ENCODE results near the gene PDCD4. TPM values are rescaled to one million over a fixed set of nuclear protein-coding genes. Genes with fewer than 3 reads are reported as not detected.

Gene PDCD4
- total RNA-seq, 1 experiment from 2014 or later, result 19.4 TPM

- H3K36me3 ChIP-seq (ENCODE audit: low read depth, low read length), result no peaks in the 10 kb centered on the region
- TF ChIP-seq EZH2 (IDR thresholded peaks at IDR 0.05; ENCODE audit: low read length, unreplicated experiment) (no peak), EZH2phosphoT487 (IDR thresholded peaks at IDR 0.05; ENCODE audit: borderline replicate concordance, low read length) (no peak), CTCF (conservative IDR thresholded peaks at IDR 0.05; ENCODE audit: low read depth, low read length) (no peak)
- DNase-seq (no peak), ATAC-seq (no peak)
- no peak overlapping the region for H3K4me2 ChIP-seq (ENCODE audit: low read length)
- H2AFZ ChIP-seq (ENCODE audit: low read length), result no peak overlapping the region
- intact Hi-C loops (cut with micrococcal nuclease), result loop anchor here (5.0 kb wide), 1 partner anchor 46 kb away; no protein-coding TSS in a partner anchor
- no peak overlapping the region for H3K9ac ChIP-seq (ENCODE audit: low read length)
- CTCF ChIA-PET, result no interaction called here
- no peak overlapping the region for H3K4me3 ChIP-seq (ENCODE audit: low read length)
- POLR2A ChIA-PET (ENCODE audit: unreplicated experiment), result no interaction called here
- no peaks in the 10 kb centered on the region for H3F3A ChIP-seq (ENCODE audit: low read length, unreplicated experiment)
- peaks cover 26% of the 10 kb centered on the region for H3K4me1 ChIP-seq (ENCODE audit: insufficient read depth, low read length)
- BruUV-seq (replicated peaks), result no TSS peak
- H3K27me3 ChIP-seq (ENCODE audit: low read length), result no peaks in the 10 kb centered on the region
- H4K20me1 ChIP-seq (ENCODE audit: low read length), result no peaks in the 10 kb centered on the region
- no peak overlapping the region for H3K27ac ChIP-seq (ENCODE audit: low read length)
- peaks cover 3% of the 10 kb centered on the region for H3K79me2 ChIP-seq (ENCODE audit: low read length)
- H3K9me2 ChIP-seq (replicated peaks; ENCODE audit: low read length), result no peaks in the 10 kb centered on the region
- H3K9me3 ChIP-seq (ENCODE audit: low read length), result no peaks in the 10 kb centered on the region
These were observed 3.8 kb upstream of the PDCD4 start for GRCh38 chr10:110867807-110868465.

GRCh38 chr10:110868981-110869380 is 2.7 kb upstream of the PDCD4 start:
- no TSS peak for BruUV-seq (replicated peaks)
- Histone ChIP-seq H3K9ac (ENCODE audit: low read length) (no peak overlapping the region), H3K27ac (ENCODE audit: low read length) (no peak overlapping the region), H4K20me1 (ENCODE audit: low read length) (no peaks in the 10 kb centered on the region), H3K27me3 (ENCODE audit: low read length) (no peaks in the 10 kb centered on the region), H3K9me3 (ENCODE audit: low read length) (no peaks in the 10 kb centered on the region), H2AFZ (ENCODE audit: low read length) (no peak overlapping the region), H3K79me2 (ENCODE audit: low read length) (peaks cover 13% of the 10 kb centered on the region), H3K4me1 (ENCODE audit: insufficient read depth, low read length) (peaks cover 28% of the 10 kb centered on the region), H3K4me2 (ENCODE audit: low read length) (no peak overlapping the region), H3K9me2 (replicated peaks; ENCODE audit: low read length) (no peaks in the 10 kb centered on the region), H3F3A (ENCODE audit: low read length, unreplicated experiment) (no peaks in the 10 kb centered on the region), H3K36me3 (ENCODE audit: low read depth, low read length) (no peaks in the 10 kb centered on the region), H3K4me3 (ENCODE audit: low read length) (no peak overlapping the region)
- ChIA-PET POLR2A (ENCODE audit: unreplicated experiment) (no interaction called here), CTCF (no interaction called here)
- no peak for DNase-seq
- no peak for ATAC-seq
- intact Hi-C loops (cut with micrococcal nuclease), result loop anchor here (5.0 kb wide), 1 partner anchor 47 kb away; no protein-coding TSS in a partner anchor
- no peak for TF ChIP-seq EZH2 (IDR thresholded peaks at IDR 0.05; ENCODE audit: low read length, unreplicated experiment)
- TF ChIP-seq CTCF (conservative IDR thresholded peaks at IDR 0.05; ENCODE audit: low read depth, low read length), result no peak
- no peak for TF ChIP-seq EZH2phosphoT487 (IDR thresholded peaks at IDR 0.05; ENCODE audit: borderline replicate concordance, low read length)

GRCh38 chr10:110870823-110871297 is 868 bp upstream of the PDCD4 start:
- ChIA-PET CTCF (no interaction called here), POLR2A (ENCODE audit: unreplicated experiment) (interaction anchor here (0.9 kb wide), 1 partner anchor 47 kb away, joined by 3 read pairs; no protein-coding TSS in a partner anchor)
- Histone ChIP-seq H3K9ac (ENCODE audit: low read length) (peak overlapping the region; percentile 80), H3F3A (ENCODE audit: low read length, unreplicated experiment) (no peaks in the 10 kb centered on the region), H2AFZ (ENCODE audit: low read length) (peak overlapping the region; percentile 82), H3K4me3 (ENCODE audit: low read length) (peak overlapping the region; percentile 86; the same call in 1 of the 2 replicates), H3K9me3 (ENCODE audit: low read length) (no peaks in the 10 kb centered on the region), H3K79me2 (ENCODE audit: low read length) (peaks cover 24% of the 10 kb centered on the region), H4K20me1 (ENCODE audit: low read length) (no peaks in the 10 kb centered on the region), H3K27me3 (ENCODE audit: low read length) (no peaks in the 10 kb centered on the region), H3K4me1 (ENCODE audit: insufficient read depth, low read length) (peaks cover 23% of the 10 kb centered on the region), H3K9me2 (replicated peaks; ENCODE audit: low read length) (no peaks in the 10 kb centered on the region), H3K36me3 (ENCODE audit: low read depth, low read length) (no peaks in the 10 kb centered on the region), H3K27ac (ENCODE audit: low read length) (peak overlapping the region; percentile 27), H3K4me2 (ENCODE audit: low read length) (peak overlapping the region; percentile 99)
- BruUV-seq (replicated peaks), result no TSS peak
- TF ChIP-seq EZH2 (IDR thresholded peaks at IDR 0.05; ENCODE audit: low read length, unreplicated experiment) (no peak), EZH2phosphoT487 (IDR thresholded peaks at IDR 0.05; ENCODE audit: borderline replicate concordance, low read length) (no peak), CTCF (conservative IDR thresholded peaks at IDR 0.05; ENCODE audit: low read depth, low read length) (no peak)
- intact Hi-C loops (cut with micrococcal nuclease), result loop anchor here (5.0 kb wide), 1 partner anchor 124 kb away; no protein-coding TSS in a partner anchor
- ATAC-seq, result no peak
- DNase-seq, result no peak
